Esophagus squamous epithelium (tissue), 4 donors: ENCODE data around the gene SLC10A2.

Experiments
- POLR2A ChIP-seq, 4 donors: fragments of 450-650 bp; IDR thresholded peaks; one replicate each; pipeline ENCODE4 v1.6.1; 2017; ENCODE audit warnings: antibody characterized with exemption in 4 of 4, mild to moderate bottlenecking in 4 of 4, moderate library complexity in 3 of 4
- TF ChIP-seq, protein P1 (sequence below), 6 experiments: fragments of 450-650 bp in 4 of 6; fragments of 200-600 bp in 2 of 6; sonication (generic) in 2 of 6; IDR thresholded peaks; one replicate each; pipeline ENCODE4 v1.5.1; 2016 to 2019; ENCODE audit warnings: antibody characterized with exemption in 6 of 6, mild to moderate bottlenecking in 4 of 6, moderate library complexity in 4 of 6

DNA sequence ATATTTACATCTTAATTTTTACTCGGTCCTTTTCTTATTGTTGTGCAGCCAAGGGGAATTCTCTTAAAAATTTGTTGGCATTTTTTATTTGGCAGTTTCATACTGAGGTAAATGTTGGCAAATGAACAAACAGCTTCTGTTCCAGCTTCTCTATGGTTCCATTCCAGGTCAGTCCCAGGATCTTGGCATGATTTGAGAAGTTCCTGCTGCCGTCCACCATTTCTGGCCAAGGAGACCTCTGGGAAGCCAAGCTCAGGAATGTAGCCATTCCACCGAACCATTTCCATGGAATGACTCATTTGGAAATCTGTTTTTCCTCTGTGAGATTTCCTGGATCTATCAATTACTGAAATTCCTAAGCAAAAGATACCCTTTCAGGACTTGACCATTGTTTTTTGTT, 43.9 kb downstream of the SLC10A2 start:
- TF ChIP-seq, protein P1, sequence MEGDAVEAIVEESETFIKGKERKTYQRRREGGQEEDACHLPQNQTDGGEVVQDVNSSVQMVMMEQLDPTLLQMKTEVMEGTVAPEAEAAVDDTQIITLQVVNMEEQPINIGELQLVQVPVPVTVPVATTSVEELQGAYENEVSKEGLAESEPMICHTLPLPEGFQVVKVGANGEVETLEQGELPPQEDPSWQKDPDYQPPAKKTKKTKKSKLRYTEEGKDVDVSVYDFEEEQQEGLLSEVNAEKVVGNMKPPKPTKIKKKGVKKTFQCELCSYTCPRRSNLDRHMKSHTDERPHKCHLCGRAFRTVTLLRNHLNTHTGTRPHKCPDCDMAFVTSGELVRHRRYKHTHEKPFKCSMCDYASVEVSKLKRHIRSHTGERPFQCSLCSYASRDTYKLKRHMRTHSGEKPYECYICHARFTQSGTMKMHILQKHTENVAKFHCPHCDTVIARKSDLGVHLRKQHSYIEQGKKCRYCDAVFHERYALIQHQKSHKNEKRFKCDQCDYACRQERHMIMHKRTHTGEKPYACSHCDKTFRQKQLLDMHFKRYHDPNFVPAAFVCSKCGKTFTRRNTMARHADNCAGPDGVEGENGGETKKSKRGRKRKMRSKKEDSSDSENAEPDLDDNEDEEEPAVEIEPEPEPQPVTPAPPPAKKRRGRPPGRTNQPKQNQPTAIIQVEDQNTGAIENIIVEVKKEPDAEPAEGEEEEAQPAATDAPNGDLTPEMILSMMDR (IDR thresholded peaks at IDR 0.05), result no peak
- no peak for TF ChIP-seq POLR2A (IDR thresholded peaks at IDR 0.05)
